ENCODE data around the gene AFF3. TPM values are rescaled to one million over a fixed set of nuclear protein-coding genes. Genes with fewer than 3 reads are reported as not detected.
A peak's percentile ranks its signal among the peaks of the same experiment; 100 is the strongest.
"Not testable (repeated sequence)": the region's sequence is repeated elsewhere in the genome, so short reads cannot be mapped to it uniquely, and the experiment has no call there.

AFF3 gene
- total RNA-seq, 1 experiment from 2014 or later = 1.6 TPM

GRCh38 chr2:99780276-99780675 is 362.1 kb downstream of the AFF3 start:
- in situ Hi-C loops (cut with HindIII; ENCODE audit: low pct_unique_long_range_greater_than_20kb, low sequenced_read_pairs) = no loop called here
- DNase-seq (ENCODE audit: low read depth) = no peak

GRCh38 chr2:99779276-99779675 is 363.1 kb downstream of the AFF3 start:
- in situ Hi-C loops (cut with HindIII; ENCODE audit: low pct_unique_long_range_greater_than_20kb, low sequenced_read_pairs) = no loop called here
- no peak for DNase-seq (ENCODE audit: low read depth)

- no peak for DNase-seq (ENCODE audit: low read depth)
- in situ Hi-C loops (cut with HindIII; ENCODE audit: low pct_unique_long_range_greater_than_20kb, low sequenced_read_pairs) = no loop called here
Observed at GRCh38 chr2:99777656-99778290, 364.6 kb downstream of the AFF3 start.

GRCh38 chr2:99776906-99777646 is 365.3 kb downstream of the AFF3 start:
- DNase-seq (ENCODE audit: low read depth) = no peak
- in situ Hi-C loops (cut with HindIII; ENCODE audit: low pct_unique_long_range_greater_than_20kb, low sequenced_read_pairs) = no loop called here

- no peak for DNase-seq (ENCODE audit: low read depth)
- in situ Hi-C loops (cut with HindIII; ENCODE audit: low pct_unique_long_range_greater_than_20kb, low sequenced_read_pairs) = no loop called here
Observed at GRCh38 chr2:99776206-99776905, 366.0 kb downstream of the AFF3 start.

- DNase-seq (ENCODE audit: low read depth) = peak; percentile 16
Observed at GRCh38 chr2:99775585-99775984, 366.8 kb downstream of the AFF3 start.

GRCh38 chr2:99773642-99774041 is 368.7 kb downstream of the AFF3 start:
- DNase-seq (ENCODE audit: low read depth); in situ Hi-C loops (cut with HindIII; ENCODE audit: low pct_unique_long_range_greater_than_20kb, low sequenced_read_pairs): not testable (repeated sequence)

More at GRCh38 chr2:99775585-99775984, 366.8 kb downstream of the AFF3 start:
- in situ Hi-C loops (cut with HindIII; ENCODE audit: low pct_unique_long_range_greater_than_20kb, low sequenced_read_pairs) = no loop called here

- in situ Hi-C loops (cut with HindIII; ENCODE audit: low pct_unique_long_range_greater_than_20kb, low sequenced_read_pairs) = no loop called here
- no peak for DNase-seq (ENCODE audit: low read depth)
Observed at GRCh38 chr2:99772591-99773331, 369.6 kb downstream of the AFF3 start.

GRCh38 chr2:99771681-99772333 is 370.6 kb downstream of the AFF3 start:
- no peak for DNase-seq (ENCODE audit: low read depth)
- in situ Hi-C loops (cut with HindIII; ENCODE audit: low pct_unique_long_range_greater_than_20kb, low sequenced_read_pairs) = no loop called here

GRCh38 chr2:99770876-99771275 is 371.5 kb downstream of the AFF3 start:
- no peak for DNase-seq (ENCODE audit: low read depth)
- in situ Hi-C loops (cut with HindIII; ENCODE audit: low pct_unique_long_range_greater_than_20kb, low sequenced_read_pairs) = no loop called here

- DNase-seq (ENCODE audit: low read depth) = no peak
- in situ Hi-C loops (cut with HindIII; ENCODE audit: low pct_unique_long_range_greater_than_20kb, low sequenced_read_pairs) = no loop called here
Observed at GRCh38 chr2:99765731-99766318, 376.6 kb downstream of the AFF3 start.

GRCh38 chr2:99763764-99764163 is 378.6 kb downstream of the AFF3 start:
- in situ Hi-C loops (cut with HindIII; ENCODE audit: low pct_unique_long_range_greater_than_20kb, low sequenced_read_pairs) = no loop called here
- no peak for DNase-seq (ENCODE audit: low read depth)

GRCh38 chr2:99762714-99763113 is 379.7 kb downstream of the AFF3 start:
- DNase-seq (ENCODE audit: low read depth) = no peak
- in situ Hi-C loops (cut with HindIII; ENCODE audit: low pct_unique_long_range_greater_than_20kb, low sequenced_read_pairs) = no loop called here

- in situ Hi-C loops (cut with HindIII; ENCODE audit: low pct_unique_long_range_greater_than_20kb, low sequenced_read_pairs) = no loop called here
- DNase-seq (ENCODE audit: low read depth) = no peak
Observed at GRCh38 chr2:99757611-99758114, 384.7 kb downstream of the AFF3 start.

- in situ Hi-C loops (cut with HindIII; ENCODE audit: low pct_unique_long_range_greater_than_20kb, low sequenced_read_pairs) = no loop called here
- no peak for DNase-seq (ENCODE audit: low read depth)
Observed at GRCh38 chr2:99756059-99756458, 386.3 kb downstream of the AFF3 start.

- in situ Hi-C loops (cut with HindIII; ENCODE audit: low pct_unique_long_range_greater_than_20kb, low sequenced_read_pairs) = no loop called here
- no peak for DNase-seq (ENCODE audit: low read depth)
Observed at GRCh38 chr2:99754210-99754609, 388.2 kb downstream of the AFF3 start.

- in situ Hi-C loops (cut with HindIII; ENCODE audit: low pct_unique_long_range_greater_than_20kb, low sequenced_read_pairs) = no loop called here
- no peak for DNase-seq (ENCODE audit: low read depth)
Observed at GRCh38 chr2:99753505-99753904, 388.9 kb downstream of the AFF3 start.

- in situ Hi-C loops (cut with HindIII; ENCODE audit: low pct_unique_long_range_greater_than_20kb, low sequenced_read_pairs) = no loop called here
Observed at GRCh38 chr2:99748344-99748743, 394.0 kb downstream of the AFF3 start.

More at GRCh38 chr2:99748344-99748743, 394.0 kb downstream of the AFF3 start:
- no peak for DNase-seq (ENCODE audit: low read depth)
